Measurements from ENCODE around the gene ABCC1.

ABCC1 gene

GRCh38 chr16:15963307-15963910, 14.0 kb downstream of the ABCC1 start:
- H3K4me2 ChIP-seq (ENCODE audit: low read length), result no peak overlapping the region
- no peak overlapping the region for H3K27ac ChIP-seq (ENCODE audit: low read depth, low read length, poor library complexity, severe bottlenecking)
- H3K27me3 ChIP-seq (ENCODE audit: insufficient read depth, low read length), result no peaks in the 10 kb centered on the region
- H3K9me3 ChIP-seq (ENCODE audit: low read length), result peaks cover 12% of the 10 kb centered on the region
- no peak overlapping the region for H3K9ac ChIP-seq (ENCODE audit: low read length)
- H3K4me3 ChIP-seq (ENCODE audit: low read depth, low read length, poor library complexity, severe bottlenecking), result no peak overlapping the region
- H3K79me2 ChIP-seq (ENCODE audit: insufficient read depth, low read length), result peaks cover 94% of the 10 kb centered on the region
- no peaks in the 10 kb centered on the region for H3F3A ChIP-seq (ENCODE audit: insufficient read depth, low read length)
- peaks cover 34% of the 10 kb centered on the region for H3K4me1 ChIP-seq (ENCODE audit: insufficient read depth, low read length, severe bottlenecking)
- no peaks in the 10 kb centered on the region for H3K9me2 ChIP-seq (ENCODE audit: low read depth, low read length)
- H4K20me1 ChIP-seq (ENCODE audit: insufficient read depth, low read length), result no peaks in the 10 kb centered on the region; the same call in 1 of the 2 replicates
- H3K36me3 ChIP-seq (ENCODE audit: insufficient read depth, low read length), result peaks cover 32% of the 10 kb centered on the region
- no peak for TF ChIP-seq CTCF (IDR thresholded peaks at IDR 0.05; ENCODE audit: low read length)
- H2AFZ ChIP-seq (ENCODE audit: low read length), result no peak overlapping the region

- H3K4me2 ChIP-seq (ENCODE audit: low read length), result no peak overlapping the region
- no peaks in the 10 kb centered on the region for H3K27me3 ChIP-seq (ENCODE audit: insufficient read depth, low read length)
- H3K36me3 ChIP-seq (ENCODE audit: insufficient read depth, low read length), result peaks cover 47% of the 10 kb centered on the region
- no peak overlapping the region for H3K27ac ChIP-seq (ENCODE audit: low read depth, low read length, poor library complexity, severe bottlenecking)
- no peak overlapping the region for H2AFZ ChIP-seq (ENCODE audit: low read length)
- no peak overlapping the region for H3K4me3 ChIP-seq (ENCODE audit: low read depth, low read length, poor library complexity, severe bottlenecking)
- no peak overlapping the region for H3K9ac ChIP-seq (ENCODE audit: low read length)
- H3K79me2 ChIP-seq (ENCODE audit: insufficient read depth, low read length), result peaks cover 92% of the 10 kb centered on the region
- peaks cover 25% of the 10 kb centered on the region for H3K9me3 ChIP-seq (ENCODE audit: low read length)
- no peaks in the 10 kb centered on the region for H3K9me2 ChIP-seq (ENCODE audit: low read depth, low read length)
- H3K4me1 ChIP-seq (ENCODE audit: insufficient read depth, low read length, severe bottlenecking), result peaks cover 4% of the 10 kb centered on the region
- no peaks in the 10 kb centered on the region for H4K20me1 ChIP-seq (ENCODE audit: insufficient read depth, low read length)
- TF ChIP-seq EZH2 (IDR thresholded peaks at IDR 0.05; ENCODE audit: borderline replicate concordance, low read length), result no peak
- TF ChIP-seq CTCF (IDR thresholded peaks at IDR 0.05; ENCODE audit: low read length), result no peak
- no peaks in the 10 kb centered on the region for H3F3A ChIP-seq (ENCODE audit: insufficient read depth, low read length)
These were observed 17.0 kb downstream of the ABCC1 start for GRCh38 chr16:15966420-15966819.

GRCh38 chr16:15966836-15967546, 17.6 kb downstream of the ABCC1 start:
- H3K4me2 ChIP-seq (ENCODE audit: low read length), result no peak overlapping the region
- H3K36me3 ChIP-seq (ENCODE audit: insufficient read depth, low read length), result peaks cover 47% of the 10 kb centered on the region
- H2AFZ ChIP-seq (ENCODE audit: low read length), result no peak overlapping the region
- no peaks in the 10 kb centered on the region for H3F3A ChIP-seq (ENCODE audit: insufficient read depth, low read length)
- no peaks in the 10 kb centered on the region for H3K9me2 ChIP-seq (ENCODE audit: low read depth, low read length)
- H3K9ac ChIP-seq (ENCODE audit: low read length), result no peak overlapping the region
- H3K9me3 ChIP-seq (ENCODE audit: low read length), result peaks cover 26% of the 10 kb centered on the region
- peaks cover 92% of the 10 kb centered on the region for H3K79me2 ChIP-seq (ENCODE audit: insufficient read depth, low read length)
- no peaks in the 10 kb centered on the region for H4K20me1 ChIP-seq (ENCODE audit: insufficient read depth, low read length)
- TF ChIP-seq EZH2 (IDR thresholded peaks at IDR 0.05; ENCODE audit: borderline replicate concordance, low read length), result no peak
- TF ChIP-seq CTCF (IDR thresholded peaks at IDR 0.05; ENCODE audit: low read length), result no peak
- no peak overlapping the region for H3K27ac ChIP-seq (ENCODE audit: low read depth, low read length, poor library complexity, severe bottlenecking)
- no peak overlapping the region for H3K4me3 ChIP-seq (ENCODE audit: low read depth, low read length, poor library complexity, severe bottlenecking)
- H3K27me3 ChIP-seq (ENCODE audit: insufficient read depth, low read length), result no peaks in the 10 kb centered on the region
- no peaks in the 10 kb centered on the region for H3K4me1 ChIP-seq (ENCODE audit: insufficient read depth, low read length, severe bottlenecking)
